ENCODE results near the gene LRMDA.

Gene LRMDA

DNA sequence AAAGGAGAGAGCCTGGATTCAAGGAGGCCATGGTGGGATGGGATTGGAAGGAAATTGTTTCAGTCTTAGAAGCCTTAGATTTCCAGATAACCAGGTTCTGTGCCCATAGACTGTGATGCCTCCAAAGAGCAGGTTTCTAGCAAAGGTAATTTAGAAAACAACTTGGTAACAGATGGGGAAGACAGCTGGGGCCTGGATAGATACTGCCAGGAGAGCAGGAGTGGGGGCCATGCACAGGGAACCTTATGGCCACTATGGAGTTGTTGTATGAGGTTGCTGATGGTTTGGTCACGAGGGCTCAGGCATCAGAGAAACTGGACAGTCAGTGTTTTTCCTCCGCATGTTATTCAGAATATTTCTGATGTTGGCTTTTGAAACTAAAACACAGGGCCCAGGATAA is 901.9 kb downstream of the LRMDA start:
- no peak for DNase-seq (ENCODE audit: low read depth, low spot score)

DNA sequence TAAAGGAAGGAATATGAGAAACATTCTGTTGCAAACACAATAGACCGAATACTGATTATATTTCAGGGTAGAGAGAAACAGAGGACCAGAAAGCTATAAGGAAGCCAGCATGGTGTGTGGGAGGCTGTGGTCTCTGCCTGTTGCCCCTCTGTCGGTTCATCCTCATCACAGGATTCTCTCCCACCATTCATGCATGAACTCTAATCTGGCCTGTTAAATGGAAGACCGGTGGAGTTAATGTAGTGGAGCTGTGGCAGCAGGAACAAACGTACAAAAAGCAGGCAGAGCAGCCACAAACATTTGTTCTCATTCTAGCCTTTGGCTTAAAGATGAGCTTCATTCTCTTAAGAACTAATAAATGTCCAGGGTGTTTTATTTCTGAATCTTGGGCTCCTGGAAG is 902.4 kb downstream of the LRMDA start:
- no peak for DNase-seq (ENCODE audit: low read depth, low spot score)

DNA sequence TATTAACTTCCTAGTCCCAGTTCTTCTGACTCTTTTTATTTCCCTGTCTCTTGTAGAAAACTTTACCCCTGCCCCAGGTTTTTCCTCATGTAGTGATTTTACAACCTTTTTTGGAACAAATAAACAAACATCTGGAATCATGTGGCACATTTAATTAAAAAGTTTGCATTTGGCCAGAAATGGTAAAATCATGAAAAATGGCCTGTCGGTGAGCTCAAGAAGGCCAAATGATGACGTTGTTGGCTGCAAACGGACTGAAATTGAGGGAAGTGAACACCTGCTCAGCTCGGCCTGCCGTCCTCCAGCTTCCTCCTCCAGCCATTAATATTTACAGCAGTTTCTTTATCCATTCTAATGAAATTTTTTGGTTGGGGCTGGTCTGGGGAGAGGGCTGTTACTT is 902.8 kb downstream of the LRMDA start:
- no peak for DNase-seq (ENCODE audit: low read depth, low spot score)

DNA sequence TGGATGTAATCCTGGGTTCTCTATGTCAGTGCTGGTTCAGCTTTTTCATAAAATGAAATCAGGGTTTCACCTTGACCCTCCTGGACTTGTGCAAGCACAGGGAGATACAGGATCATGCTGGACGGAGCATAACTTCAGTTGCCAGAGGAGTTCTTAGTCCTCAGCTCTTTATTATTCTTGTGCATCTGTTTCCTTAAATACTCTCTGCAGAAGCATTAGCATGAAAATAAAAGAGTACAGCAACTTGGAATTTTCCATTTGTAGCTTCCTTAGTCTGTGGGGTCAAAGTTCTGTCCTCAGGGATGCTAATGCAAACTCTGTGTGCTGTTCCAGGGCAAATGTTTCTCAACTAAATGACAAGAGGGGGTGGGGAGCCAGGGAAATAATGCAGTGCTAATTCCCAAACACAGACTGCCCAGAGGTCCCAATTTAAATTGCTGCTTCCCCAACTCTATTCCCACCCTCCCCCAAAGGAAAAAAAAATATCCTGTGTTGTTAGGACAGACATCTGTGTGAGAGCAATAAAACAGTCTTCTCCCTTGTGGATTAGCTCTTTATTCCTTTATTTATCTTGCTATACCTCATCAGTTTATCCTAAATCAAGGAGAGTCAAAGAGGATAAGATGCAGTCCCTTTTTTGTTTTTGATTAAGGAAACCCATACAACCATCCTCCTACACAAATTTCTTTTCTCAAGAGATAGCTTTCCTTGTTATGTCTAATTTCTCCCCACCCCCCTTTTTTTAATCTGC is 905.0 kb downstream of the LRMDA start:
- DNase-seq (ENCODE audit: low read depth, low spot score): no peak

DNA sequence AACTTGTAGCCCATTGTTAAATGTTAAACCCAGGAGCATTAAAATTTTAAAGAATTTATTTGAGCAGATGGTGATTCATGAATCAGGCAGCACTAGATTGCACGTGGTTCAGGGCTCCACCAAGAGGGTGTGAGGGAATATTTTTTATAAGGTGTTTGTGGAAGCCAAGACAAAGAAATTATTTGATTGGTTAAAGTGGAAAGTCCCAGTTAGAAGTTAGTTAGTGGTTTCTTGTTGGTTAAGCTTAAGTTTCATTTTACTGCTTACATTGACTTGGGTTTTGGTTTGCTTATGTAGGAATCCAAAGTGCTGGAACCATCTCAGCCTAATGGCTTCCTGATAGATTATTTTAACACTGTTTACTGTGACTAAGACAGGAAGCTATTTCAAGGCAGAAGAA is 906.2 kb downstream of the LRMDA start:
- no peak for DNase-seq (ENCODE audit: low read depth, low spot score)

DNA sequence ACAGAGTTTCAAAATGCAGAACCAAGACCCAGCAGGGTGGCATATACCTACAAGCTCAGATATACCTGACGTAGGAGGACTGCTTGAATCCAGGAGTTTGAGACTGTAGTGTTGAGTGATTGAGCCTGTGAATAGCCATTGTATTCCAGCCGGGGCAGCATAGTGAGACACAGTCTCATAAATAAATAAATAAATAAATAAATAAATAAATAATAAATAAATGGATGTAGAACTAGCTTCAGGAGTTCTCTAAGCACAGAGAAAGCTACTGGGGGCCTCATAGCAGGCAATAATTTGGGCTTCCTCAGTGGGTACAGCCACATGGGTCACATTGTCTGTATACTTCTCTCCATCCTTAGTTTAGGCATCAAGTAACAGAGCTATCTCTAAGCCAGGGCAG is 906.8 kb downstream of the LRMDA start:
- no peak for DNase-seq (ENCODE audit: low read depth, low spot score)

DNA sequence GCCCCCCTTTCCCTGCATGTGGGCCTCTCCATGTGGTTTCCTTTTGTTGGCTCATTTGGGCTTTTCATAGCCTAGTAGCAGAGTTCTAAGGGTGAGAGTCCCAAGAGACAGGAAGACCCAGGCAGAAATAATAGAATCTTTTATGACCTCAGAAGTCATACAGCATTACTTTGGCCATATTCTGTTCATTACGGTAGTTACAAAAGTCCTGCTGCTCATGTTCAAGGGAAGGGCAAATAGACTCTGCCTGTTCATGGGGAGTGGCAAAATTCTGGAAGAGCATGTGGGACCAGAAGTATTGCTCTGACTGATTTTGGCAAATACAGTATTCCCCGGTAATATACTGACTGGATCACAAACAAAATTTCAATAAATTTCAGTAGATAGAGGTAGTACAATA is 910.3 kb downstream of the LRMDA start:
- DNase-seq (ENCODE audit: low read depth, low spot score): no peak

DNA sequence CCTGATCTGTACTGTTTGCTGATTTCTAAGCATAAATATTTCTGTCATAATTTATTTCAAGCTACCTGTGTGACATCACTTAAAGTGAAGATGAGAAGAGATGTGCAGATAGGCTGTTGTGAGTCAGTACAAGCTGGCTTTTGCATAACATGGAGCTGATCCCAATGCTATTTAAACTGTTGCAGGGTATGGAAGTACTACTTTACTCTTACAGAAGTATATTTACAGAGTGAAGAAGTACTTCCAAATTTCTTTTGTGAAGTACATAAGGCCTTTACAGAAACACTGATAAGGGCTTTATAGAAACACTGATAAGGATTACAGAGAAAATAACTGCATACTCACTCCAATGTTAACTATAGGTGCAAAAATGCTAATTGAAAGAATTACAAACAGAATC is 911.6 kb downstream of the LRMDA start:
- DNase-seq (ENCODE audit: low read depth, low spot score): no peak

DNA sequence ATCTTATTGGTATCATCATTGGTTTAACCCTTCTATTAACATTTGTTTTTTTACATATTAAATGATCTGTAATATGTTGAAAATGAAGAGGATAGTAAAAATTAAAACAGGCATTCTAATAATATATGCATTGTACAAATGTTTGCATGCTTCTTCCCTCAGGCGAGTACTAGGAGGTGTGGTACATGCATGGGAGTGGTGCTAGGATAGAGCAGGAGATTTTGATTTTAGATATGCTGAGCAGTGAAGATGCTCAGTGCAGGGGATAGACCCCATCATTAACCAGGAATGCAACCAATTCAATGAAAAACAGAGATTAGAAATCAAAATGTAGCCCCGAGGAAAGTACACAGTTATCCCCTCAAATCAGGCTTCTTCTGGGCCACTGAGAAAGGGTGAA is 916.4 kb downstream of the LRMDA start:
- DNase-seq (ENCODE audit: low read depth, low spot score): no peak

DNA sequence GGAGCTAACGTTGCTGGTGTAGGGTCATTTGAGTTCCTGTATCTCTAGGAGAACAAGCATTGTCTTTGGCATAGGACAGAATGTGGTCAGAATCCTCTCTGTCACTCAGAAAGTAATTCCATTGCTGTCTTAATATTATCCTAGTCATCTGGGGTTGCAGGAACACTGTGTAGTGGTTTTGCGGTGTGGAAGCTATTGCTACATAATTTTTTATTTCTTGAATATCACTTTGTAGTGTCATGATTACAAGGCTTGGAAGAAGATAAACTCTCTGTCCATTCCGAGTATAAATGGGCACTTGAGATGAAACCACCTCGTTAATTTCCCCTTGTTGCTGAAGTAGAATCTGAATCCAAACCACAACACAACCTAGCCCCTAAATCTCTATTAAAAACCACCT is 919.2 kb downstream of the LRMDA start:
- no peak for DNase-seq (ENCODE audit: low read depth, low spot score)

DNA sequence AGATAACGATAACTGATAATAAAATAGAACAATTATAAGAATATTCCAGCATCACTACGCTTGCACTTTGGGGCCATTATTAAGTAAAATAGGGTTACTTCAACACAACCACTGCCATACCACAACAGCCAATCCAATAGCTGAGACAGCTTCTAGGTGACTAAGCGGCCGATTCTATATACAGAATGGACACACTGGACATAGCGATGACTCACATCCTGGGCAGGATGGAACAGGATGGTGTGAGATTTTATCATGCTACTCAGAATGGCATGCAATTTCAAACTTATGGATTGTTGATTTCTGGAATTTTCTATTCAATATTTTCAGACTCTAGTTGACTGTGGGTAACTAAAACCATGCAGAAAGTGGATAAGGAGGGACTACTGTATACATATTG is 920.9 kb downstream of the LRMDA start:
- DNase-seq (ENCODE audit: low read depth, low spot score): no peak

DNA sequence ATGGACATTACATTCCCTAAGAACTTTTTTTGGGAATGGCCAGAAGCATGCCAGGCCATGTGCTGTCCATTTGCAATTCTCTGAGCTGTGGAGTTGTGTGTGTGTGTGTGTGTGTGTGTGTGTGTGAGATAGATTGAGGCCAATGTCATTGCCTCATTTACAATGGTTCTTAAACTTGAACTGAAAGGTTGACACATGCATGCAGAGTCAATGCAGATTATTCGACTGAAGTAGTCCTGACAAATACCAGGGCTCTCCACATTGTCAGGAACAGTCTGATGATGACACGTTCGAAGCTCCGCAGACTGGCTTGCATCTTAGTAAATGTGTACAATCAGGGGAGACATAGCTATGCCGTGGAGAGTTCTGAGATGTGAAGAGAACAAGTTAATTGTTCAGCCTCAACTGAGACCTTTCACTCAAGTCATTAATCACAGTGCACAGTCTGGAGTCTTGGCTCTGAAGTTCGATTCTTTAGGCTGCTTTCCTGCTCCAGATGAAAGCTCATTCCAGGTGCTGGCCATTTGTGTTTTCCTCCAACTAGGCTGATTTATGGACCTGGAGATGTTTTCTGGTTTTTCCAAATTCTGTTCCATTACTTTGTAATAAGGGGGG is 921.9 kb downstream of the LRMDA start:
- DNase-seq (ENCODE audit: low read depth, low spot score): no peak

DNA sequence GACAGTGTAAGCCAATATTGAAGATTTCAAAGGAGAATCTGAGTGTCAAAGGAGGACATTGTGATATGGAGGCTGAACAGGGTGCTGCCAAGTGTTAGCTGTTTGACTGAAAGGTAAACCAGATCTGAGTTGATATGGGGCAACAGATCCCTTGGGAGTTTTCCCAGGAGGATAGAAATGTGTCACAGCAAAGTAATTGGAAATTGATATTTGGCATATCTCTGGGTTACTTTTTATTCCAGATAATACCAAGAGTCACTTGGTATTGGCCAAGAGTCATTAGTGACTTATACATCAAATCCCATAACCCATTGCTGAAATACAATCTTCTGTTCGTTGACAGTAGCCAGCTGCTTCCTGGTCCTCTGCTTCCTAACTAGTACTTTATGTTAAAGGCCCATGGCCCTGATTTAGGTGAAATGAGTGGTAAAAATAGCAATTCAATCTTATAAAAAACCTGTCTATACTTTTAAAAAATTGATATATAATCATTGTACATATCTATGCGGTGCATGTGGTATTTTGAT is 922.9 kb downstream of the LRMDA start:
- DNase-seq (ENCODE audit: low read depth, low spot score): no peak

DNA sequence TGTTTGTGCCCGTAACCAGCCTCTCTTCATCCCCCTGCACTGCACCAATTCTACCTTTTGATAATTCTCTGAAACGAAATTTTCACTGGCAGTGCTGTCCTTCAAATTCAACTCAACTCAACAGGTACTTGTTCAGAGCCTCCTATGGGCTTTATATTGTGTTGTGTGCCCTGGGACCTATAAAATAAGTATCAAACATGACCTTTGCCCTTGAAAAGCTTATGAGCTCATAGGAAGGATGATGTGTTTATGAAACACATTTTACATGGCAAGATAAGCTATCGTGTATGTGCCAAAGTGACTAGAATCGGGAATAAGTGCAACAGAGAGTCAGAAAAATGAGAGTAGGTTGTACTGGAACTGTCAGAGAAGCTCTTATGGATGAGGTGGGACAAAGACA is 923.5 kb downstream of the LRMDA start:
- no peak for DNase-seq (ENCODE audit: low read depth, low spot score)

DNA sequence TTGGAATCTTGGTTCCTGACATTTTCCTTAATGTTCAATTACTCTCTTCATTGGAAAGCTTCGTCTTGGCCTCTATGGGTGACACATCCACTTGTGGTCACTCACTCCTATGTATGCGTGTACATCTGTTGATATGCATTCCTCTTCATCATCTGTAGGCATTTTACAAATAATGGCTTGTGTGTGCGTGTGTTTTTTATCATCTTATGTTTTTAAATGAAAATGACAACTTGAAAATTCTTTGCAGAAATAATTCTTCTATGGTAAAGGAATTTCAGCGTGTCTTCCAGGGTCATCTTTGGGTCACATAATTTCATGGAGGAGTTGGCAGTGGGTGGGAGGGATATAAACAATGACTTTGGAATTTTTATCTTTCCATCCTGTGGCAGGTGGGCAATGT is 925.1 kb downstream of the LRMDA start:
- no peak for DNase-seq (ENCODE audit: low read depth, low spot score)

DNA sequence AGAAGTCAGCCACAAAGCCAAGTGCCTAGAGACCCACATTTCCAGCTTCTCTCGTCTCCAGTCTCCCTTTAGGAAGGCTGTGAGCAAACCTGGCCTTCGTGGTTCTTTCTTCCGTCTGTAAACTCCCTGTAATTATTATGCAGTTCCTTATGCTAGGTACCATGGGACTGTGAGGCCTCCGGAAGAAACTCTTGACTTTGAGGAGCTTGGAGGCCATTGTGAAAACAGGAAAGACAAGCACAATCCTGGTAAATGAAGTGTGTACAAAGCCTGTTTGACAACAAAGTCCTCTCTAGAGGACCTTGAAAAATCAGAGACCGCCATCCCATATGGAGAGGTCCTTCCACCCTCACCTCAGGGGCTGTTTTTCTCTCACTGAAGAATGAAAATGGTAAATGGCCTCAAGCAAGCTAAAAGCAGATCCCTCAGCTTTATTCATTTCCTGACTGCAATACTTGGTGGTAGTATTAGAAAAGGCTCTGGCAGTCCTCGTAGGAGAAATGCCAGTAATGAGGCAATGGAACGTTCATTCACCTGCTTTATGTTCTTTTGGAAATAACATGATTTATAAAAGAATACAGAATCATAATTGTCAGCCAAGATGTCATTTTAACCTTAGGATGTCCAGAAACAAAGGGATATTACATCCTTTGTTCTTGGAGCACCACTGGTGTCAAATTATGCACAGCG is 926.4 kb downstream of the LRMDA start:
- no peak for DNase-seq (ENCODE audit: low read depth, low spot score)

DNA sequence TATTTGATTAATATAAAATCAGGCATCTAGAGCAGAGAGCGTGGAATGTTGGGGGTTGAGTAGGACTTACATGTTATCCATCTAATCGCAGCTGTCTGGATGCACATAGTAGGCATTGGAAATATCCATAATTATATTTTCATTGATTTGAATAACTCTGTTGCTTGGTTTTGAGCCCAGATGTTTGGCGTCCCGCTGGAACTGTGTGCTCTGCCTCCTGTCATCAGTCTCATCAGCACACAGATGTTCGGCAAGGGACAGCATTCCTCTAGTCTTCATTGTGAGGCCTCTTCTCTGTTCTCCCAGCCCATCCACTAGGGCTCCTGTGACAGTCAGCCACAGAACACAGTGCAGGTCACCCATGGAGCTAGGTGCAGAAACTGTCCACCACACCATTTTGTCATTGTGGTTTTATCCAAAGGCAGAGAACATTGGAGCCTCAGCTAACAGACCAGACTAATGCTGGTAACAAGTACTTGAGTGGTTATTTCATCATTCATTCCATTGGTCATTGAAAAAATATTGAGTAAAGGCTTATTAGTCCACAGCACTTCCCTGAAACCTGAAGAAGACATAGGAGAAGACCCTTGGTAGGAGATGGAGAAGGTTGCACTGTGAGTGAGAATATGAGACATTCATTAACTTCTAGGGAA is 927.4 kb downstream of the LRMDA start:
- DNase-seq (ENCODE audit: low read depth, low spot score): no peak

DNA sequence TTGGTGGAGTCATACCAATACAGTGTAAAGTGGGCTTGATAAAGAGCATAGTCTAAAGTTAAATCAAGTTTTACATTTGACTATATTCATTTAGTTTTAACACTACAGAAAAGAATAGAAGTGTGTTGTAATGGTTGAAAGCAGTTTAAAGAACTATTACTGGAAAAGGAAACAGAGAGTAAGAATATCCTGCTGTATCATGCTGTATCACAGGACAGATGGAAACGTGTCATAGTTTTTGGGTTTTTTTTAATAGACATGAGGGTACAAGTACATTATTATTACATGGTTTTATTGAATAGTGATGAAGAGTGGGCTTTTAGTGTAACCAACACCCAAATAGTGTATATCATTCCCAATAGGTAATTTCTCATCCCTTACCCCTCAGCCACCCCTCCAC is 944.3 kb downstream of the LRMDA start:
- no peak for DNase-seq (ENCODE audit: low read depth, low spot score)

DNA sequence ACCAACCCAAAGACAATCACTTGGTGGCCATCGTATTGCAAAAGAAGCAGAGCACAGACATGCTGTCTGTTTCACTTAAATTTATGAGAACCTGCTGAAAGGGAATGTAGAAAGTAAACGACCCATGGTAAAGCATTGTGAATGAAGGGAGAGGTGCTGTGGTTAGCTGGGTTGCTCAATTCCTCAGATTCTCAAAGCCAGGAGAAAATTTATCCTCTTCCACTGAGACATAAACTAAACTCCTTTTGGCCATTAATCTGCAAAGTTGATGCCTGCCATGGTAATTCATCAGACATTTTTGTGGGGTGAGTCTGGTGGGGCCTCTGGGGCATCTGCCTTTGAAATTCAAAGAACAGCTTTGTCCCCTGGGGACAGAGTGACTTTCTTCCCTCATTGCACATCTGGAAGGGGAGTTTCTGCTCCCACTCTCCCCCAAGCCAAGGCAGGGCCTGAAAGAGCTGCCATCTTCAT is 951.0 kb downstream of the LRMDA start:
- no peak for DNase-seq (ENCODE audit: low read depth, low spot score)

DNA sequence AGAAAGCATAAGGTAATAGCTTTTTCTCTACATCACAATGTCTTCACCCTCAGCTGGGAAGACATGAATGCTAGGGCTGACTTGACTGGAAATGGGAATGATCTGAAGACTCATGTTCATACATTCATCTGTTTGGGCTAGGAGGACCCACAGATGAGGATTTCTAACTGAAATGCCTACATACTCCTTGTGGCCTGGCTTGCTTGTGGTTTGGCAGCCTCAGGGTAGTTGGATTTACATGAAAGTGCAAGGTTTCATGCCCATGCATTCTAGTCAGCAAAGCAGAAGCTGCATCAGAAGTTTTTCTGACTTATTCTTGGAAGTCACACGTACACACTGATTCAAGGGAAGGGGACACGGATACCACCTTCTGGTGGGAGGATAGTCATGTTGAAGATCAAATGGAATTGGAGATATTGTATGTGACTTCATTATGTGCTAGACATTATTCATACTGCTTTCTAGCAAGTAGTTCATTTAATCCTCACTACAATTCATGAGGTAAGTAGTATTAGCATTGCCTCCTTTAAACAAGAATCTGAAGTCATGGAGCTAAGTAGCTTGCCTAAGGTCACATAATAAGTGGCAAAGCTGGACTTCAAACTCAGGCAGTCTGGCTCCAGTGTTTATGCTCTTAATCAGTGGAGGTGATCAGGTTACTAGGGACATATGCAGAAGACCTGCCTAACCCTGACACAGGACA is 957.0 kb downstream of the LRMDA start:
- no peak for DNase-seq (ENCODE audit: low read depth, low spot score)

DNA sequence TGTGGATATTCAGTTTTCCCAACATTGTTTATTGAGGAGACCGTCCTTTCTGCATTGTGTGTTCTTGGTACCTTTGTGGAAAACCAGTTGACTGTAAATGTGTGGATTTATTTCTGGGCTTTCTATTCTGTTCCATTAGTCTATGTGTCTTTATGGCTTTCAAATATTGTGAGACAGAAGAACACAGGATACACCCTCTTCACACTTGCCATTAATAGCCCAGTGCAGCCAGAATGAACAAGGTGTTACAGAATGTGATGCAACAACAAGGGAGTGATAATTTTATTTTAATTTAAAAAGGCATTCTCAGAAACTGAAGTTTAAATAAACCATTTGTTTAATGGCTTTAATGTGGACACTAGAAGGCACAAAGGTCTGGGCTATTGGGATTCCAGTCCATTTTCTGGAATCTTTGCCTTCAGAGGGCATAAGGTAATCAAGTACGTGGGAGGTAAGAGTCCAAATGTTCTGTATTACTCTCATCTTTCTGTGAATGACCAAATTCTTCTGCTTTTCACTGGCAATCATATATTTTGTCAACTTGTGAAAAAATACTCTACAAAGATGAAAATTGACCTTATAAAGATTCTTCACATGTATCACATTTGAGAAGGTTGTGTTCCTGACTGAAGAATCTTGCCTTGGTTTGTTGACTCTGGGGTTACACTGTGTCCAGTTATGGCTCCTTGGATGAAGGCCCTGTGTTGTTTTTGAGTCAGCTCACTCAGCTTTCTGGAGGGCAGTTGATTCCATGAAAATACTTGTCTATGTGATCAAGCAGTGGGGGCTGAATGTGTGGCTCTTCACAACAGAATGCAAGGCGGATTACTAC is 962.7 kb downstream of the LRMDA start:
- DNase-seq (ENCODE audit: low read depth, low spot score): no peak

Measured in activated naive CD8-positive, alpha-beta T cell treated with anti-CD3 and anti-CD28 coated beads, Interleukin-2, amount 50 U/mL, for 16 hours (primary cell).